Epithelial cell of proximal tubule (primary cell): ENCODE results near the gene STARD6. TPM values are rescaled to one million over a fixed set of nuclear protein-coding genes. Genes with fewer than 3 reads are reported as not detected.
A peak's percentile ranks its signal among the peaks of the same experiment; 100 is the strongest.

ENCODE experiments used
- DNase-seq: peaks from one replicate; pipeline ENCODE4 v3.0.0-alpha.2; 2011; ENCODE audit warnings: low read depth
- H3K4me3 ChIP-seq: 2 replicates; pipeline ENCODE4 v1.5.1; 2011; ENCODE audit warnings: low read depth, mild to moderate bottlenecking, low read length
- total RNA-seq: library from RNA; depleted of rRNA; stranded (reverse); fragments of >200 nt; gene quantifications from 2 replicates; pipeline ENCODE4 v1.2.3, GENCODE V29; 2015
- TF ChIP-seq, protein P1 (sequence below): conservative IDR thresholded peaks from 2 replicates; pipeline ENCODE4 v1.5.1; 2012; ENCODE audit warnings: low read depth, mild to moderate bottlenecking, low read length

STARD6 gene
- total RNA-seq, 1 donor from 2014 or later = not detected

DNA sequence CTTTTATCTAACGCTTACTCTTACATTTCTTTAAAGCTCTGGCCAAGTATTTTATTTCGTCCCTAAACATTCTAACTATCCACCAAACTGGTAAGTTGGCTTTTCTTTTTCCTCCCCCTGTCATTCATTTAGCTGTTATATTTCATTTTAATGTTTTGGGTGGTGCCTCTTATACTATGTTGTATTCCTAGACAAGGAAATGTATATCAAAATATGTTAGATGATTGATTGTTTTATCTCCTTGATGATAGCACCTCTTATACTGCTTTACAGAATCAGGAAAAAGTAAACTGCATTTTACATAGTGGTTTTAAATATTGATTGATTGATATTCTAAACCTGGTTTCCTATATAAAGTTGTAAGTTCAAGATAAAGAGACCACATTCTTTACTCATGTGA lies 24.0 kb upstream of the STARD6 start:
- no peak overlapping the region for H3K4me3 ChIP-seq
- no peak for DNase-seq
- TF ChIP-seq, protein P1, sequence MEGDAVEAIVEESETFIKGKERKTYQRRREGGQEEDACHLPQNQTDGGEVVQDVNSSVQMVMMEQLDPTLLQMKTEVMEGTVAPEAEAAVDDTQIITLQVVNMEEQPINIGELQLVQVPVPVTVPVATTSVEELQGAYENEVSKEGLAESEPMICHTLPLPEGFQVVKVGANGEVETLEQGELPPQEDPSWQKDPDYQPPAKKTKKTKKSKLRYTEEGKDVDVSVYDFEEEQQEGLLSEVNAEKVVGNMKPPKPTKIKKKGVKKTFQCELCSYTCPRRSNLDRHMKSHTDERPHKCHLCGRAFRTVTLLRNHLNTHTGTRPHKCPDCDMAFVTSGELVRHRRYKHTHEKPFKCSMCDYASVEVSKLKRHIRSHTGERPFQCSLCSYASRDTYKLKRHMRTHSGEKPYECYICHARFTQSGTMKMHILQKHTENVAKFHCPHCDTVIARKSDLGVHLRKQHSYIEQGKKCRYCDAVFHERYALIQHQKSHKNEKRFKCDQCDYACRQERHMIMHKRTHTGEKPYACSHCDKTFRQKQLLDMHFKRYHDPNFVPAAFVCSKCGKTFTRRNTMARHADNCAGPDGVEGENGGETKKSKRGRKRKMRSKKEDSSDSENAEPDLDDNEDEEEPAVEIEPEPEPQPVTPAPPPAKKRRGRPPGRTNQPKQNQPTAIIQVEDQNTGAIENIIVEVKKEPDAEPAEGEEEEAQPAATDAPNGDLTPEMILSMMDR = no peak

- TF ChIP-seq, protein P1 = no peak
- DNase-seq = no peak
- H3K4me3 ChIP-seq = no peak overlapping the region
Observed at GRCh38 chr18:54378057-54378456, 20.4 kb upstream of the STARD6 start.

GRCh38 chr18:54360406-54360805 lies 2.7 kb upstream of the STARD6 start:
- TF ChIP-seq, protein P1 = no peak
- DNase-seq = no peak
- no peak overlapping the region for H3K4me3 ChIP-seq

DNA sequence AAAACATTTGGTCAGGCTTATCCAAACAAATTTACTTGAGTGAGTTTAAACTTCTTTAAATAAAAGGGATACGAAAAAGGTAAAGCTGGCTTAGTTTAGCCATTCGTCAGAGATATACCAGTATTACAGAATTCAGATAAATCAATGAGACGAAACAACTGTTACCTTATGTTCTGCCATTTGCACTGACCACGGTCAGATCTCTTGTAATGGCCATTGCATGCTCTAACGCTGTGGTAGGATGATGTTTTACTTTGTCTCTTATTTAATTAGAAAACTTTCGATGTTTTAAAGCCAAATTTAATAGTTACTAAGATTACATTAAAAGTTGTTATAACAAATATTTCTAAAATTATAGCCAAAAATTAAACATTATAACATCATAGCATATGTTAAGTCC lies 1.6 kb upstream of the STARD6 start:
- TF ChIP-seq, protein P1 = no peak
- H3K4me3 ChIP-seq = peak overlapping the region; percentile 97
- DNase-seq = no peak

DNA sequence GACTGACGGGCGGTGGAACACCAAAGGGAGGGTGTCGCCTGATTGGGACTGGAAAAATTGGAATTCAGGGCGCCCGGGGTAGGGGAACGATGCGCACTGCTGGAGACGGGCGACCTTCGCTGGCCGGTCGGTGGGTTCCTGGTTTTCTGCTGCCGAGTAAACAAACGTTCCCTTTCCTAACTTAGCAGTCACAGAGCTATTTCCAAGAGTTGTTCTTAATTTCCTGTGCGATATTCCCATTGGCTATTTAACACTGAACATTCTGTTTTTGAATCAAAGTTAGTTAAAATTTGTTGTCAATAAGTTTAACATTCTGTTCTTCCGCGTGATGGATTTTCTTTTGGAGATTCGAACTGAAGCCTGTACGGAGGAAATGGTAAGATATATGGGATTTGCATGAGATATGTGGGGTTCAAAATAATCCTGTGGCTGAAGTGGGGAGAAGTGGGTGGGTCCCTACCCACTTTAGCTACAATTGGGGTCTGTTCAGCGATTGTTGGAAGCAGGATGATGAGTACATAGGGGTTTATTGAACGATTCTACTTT lies 910 bp upstream of the STARD6 start:
- TF ChIP-seq, protein P1 = no peak
- peak overlapping the region; percentile 97 for H3K4me3 ChIP-seq
- no peak for DNase-seq

- H3K4me3 ChIP-seq = peak overlapping the region; percentile 97
- TF ChIP-seq, protein P1 = no peak
- no peak for DNase-seq
Observed at GRCh38 chr18:54357082-54357659, 487 bp downstream of the STARD6 start.

DNA sequence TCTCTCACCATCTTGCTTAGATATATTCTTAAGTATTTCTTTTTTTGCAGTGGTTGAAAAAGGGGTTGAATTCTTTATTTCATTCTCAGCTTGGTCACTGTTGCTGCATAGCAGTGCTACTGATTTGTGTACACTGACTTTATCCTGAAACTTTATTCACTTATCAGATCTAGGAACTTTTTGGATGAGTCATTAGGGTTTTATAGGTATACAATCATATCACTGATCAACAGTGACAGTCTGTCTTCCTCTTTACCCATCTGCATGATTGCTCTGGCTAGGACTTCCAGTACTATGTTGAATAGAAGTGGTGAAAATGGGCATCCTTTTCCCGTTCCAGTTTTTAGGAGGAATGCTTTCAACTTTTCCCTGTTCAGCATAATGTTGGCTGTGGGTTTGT lies 6.5 kb downstream of the STARD6 start:
- H3K4me3 ChIP-seq = no peak overlapping the region
- DNase-seq = no peak
- TF ChIP-seq, protein P1 = no peak
